Neural progenitor cell (in vitro differentiated cells): ENCODE measurements around the gene ATXN8OS. TPM values are rescaled to one million over a fixed set of nuclear protein-coding genes. Genes with fewer than 3 reads are reported as not detected.
A peak's percentile ranks its signal among the peaks of the same experiment; 100 is the strongest.

Experiments used
- DNase-seq: peaks from one replicate; pipeline ENCODE4 v3.0.0-alpha.2; 2016; ENCODE audit warnings: low spot score
- H2AFZ ChIP-seq: fragments of 200-600 bp; sonication (generic); replicated peaks from 2 replicates; pipeline ENCODE4 v1.6.1; 2016; ENCODE audit warnings: antibody characterized with exemption
- H3F3A ChIP-seq: fragments of 200-600 bp; sonication (generic); 2 replicates; pipeline ENCODE4 v1.6.1; 2016; ENCODE audit warnings: antibody characterized with exemption, low read depth
- H3K27ac ChIP-seq: fragments of 200-600 bp; sonication (generic); 2 replicates; pipeline ENCODE4 v1.5.1; 2016; ENCODE audit warnings: mild to moderate bottlenecking
- H3K27me3 ChIP-seq: fragments of 200-600 bp; sonication (generic); 2 replicates; pipeline ENCODE4 v1.6.1; 2016; ENCODE audit warnings: mild to moderate bottlenecking, moderate library complexity
- H3K36me3 ChIP-seq: fragments of 200-600 bp; sonication (generic); 2 replicates; pipeline ENCODE4 v1.5.1; 2016
- H3K4me1 ChIP-seq: fragments of 200-600 bp; sonication (generic); 2 replicates; pipeline ENCODE4 v1.6.1; 2016; ENCODE audit warnings: mixed run types
- H3K4me2 ChIP-seq: fragments of 200-600 bp; sonication (generic); 2 replicates; pipeline ENCODE4 v1.6.1; 2016
- H3K4me3 ChIP-seq: fragments of 200-600 bp; sonication (generic); 2 replicates; pipeline ENCODE4 v1.5.1; 2016
- H3K79me2 ChIP-seq: fragments of 200-600 bp; sonication (generic); 2 replicates; pipeline ENCODE4 v1.6.1; 2016; ENCODE audit warnings: low read depth
- H3K9ac ChIP-seq: fragments of 200-600 bp; sonication (generic); 2 replicates; pipeline ENCODE4 v1.6.1; 2016
- H3K9me3 ChIP-seq: fragments of 200-600 bp; sonication (generic); 2 replicates; pipeline ENCODE4 v1.5.1; 2016; ENCODE audit warnings: low read depth
- H4K20me1 ChIP-seq: fragments of 200-600 bp; sonication (generic); 2 replicates; pipeline ENCODE4 v1.6.1; 2016; ENCODE audit warnings: low read depth
- H3K27ac Mint-ChIP-seq: 3 replicates; pipeline ENCODE4 v1.8.0; 2021; ENCODE audit warnings: mixed read lengths
- H3K27me3 Mint-ChIP-seq: 2 replicates; pipeline ENCODE4 v1.8.0; 2022; ENCODE audit warnings: low read depth, mild to moderate bottlenecking, inconsistent platforms, moderate library complexity, mixed read lengths; ENCODE audit not compliant: insufficient read depth
- H3K36me3 Mint-ChIP-seq: 3 replicates; pipeline ENCODE4 v1.8.0; 2021; ENCODE audit warnings: mixed read lengths
- H3K4me1 Mint-ChIP-seq: 3 replicates; pipeline ENCODE4 v1.8.0; 2021; ENCODE audit warnings: mixed read lengths
- H3K4me3 Mint-ChIP-seq: 3 replicates; pipeline ENCODE4 v1.8.0; 2021; ENCODE audit warnings: mild to moderate bottlenecking, moderate library complexity, mixed read lengths
- H3K9me3 Mint-ChIP-seq: 3 replicates; pipeline ENCODE4 v1.8.0; 2020; ENCODE audit warnings: mixed read lengths
- CTCF ChIP-seq: fragments of 200-600 bp; sonication (generic); IDR thresholded peaks from 2 replicates; pipeline ENCODE4 v1.5.1; 2017; ENCODE audit warnings: antibody characterized with exemption, mild to moderate bottlenecking
- EZH2 ChIP-seq: fragments of 200-600 bp; sonication (generic); IDR thresholded peaks from 2 replicates; pipeline ENCODE4 v1.6.1; 2017; ENCODE audit warnings: antibody characterized with exemption, mild to moderate bottlenecking, moderate library complexity
- EZH2phosphoT487 ChIP-seq: fragments of 200-600 bp; sonication (generic); IDR thresholded peaks from 2 replicates; pipeline ENCODE4 v1.6.1; 2017; ENCODE audit warnings: antibody characterized with exemption
- total RNA-seq: library from RNA; depleted of rRNA; stranded (reverse); fragments of >200 nt; gene quantifications from 2 replicates; pipeline ENCODE4 v1.2.3, GENCODE V29; 2015; ENCODE audit warnings: low replicate concordance

ATXN8OS gene
- total RNA-seq, result not detected in 2 replicates

- Histone ChIP-seq H3K9me3 (no peaks in the 10 kb centered on the region), H3K4me3 (peak within 1 kb of the TSS; percentile 65), H4K20me1 (no peaks in the 10 kb centered on the region), H3F3A (no peaks in the 10 kb centered on the region), H3K4me2 (peak within 1 kb of the TSS; percentile 100), H3K79me2 (no peaks in the 10 kb centered on the region), H3K27ac (no peak within 1 kb of the TSS), H3K4me1 (peaks cover 4% of the 10 kb centered on the region), H3K36me3 (no peaks in the 10 kb centered on the region), H3K9ac (no peak within 1 kb of the TSS), H3K27me3 (peaks cover 76% of the 10 kb centered on the region), H2AFZ (peak within 1 kb of the TSS; percentile 98)
- H3K27me3 Mint-ChIP-seq, result peaks cover 16% of the 10 kb centered on the region
- no peaks in the 10 kb centered on the region for H3K36me3 Mint-ChIP-seq
- peaks cover 2% of the 10 kb centered on the region for H3K4me1 Mint-ChIP-seq
- no peaks in the 10 kb centered on the region for H3K9me3 Mint-ChIP-seq
- H3K27ac Mint-ChIP-seq, result no peak within 1 kb of the TSS
- TF ChIP-seq EZH2 (peak; percentile 78), CTCF (no peak), EZH2phosphoT487 (peak; percentile 83)
- H3K4me3 Mint-ChIP-seq, result peak within 1 kb of the TSS; percentile 88
- peak; percentile 61 for DNase-seq
These were observed at the start of gene ATXN8OS for GRCh38 chr13:70107498-70108281. Gene ATXN8OS, plus strand, starts transcription at chr13:70107826.

- Mint-ChIP-seq H3K27me3 (peaks cover 4% of the 10 kb centered on the region), H3K4me3 (no peak overlapping the region), H3K4me1 (no peaks in the 10 kb centered on the region), H3K36me3 (no peaks in the 10 kb centered on the region), H3K27ac (no peak overlapping the region), H3K9me3 (no peaks in the 10 kb centered on the region)
- TF ChIP-seq EZH2phosphoT487 (no peak), EZH2 (no peak), CTCF (no peak)
- H3K79me2 ChIP-seq, result no peaks in the 10 kb centered on the region
- H3K36me3 ChIP-seq, result no peaks in the 10 kb centered on the region
- no peak overlapping the region for H2AFZ ChIP-seq
- DNase-seq, result no peak
- H4K20me1 ChIP-seq, result no peaks in the 10 kb centered on the region
- no peak overlapping the region for H3K4me2 ChIP-seq
- no peaks in the 10 kb centered on the region for H3K27me3 ChIP-seq
- H3K9ac ChIP-seq, result no peak overlapping the region
- H3K27ac ChIP-seq, result no peak overlapping the region
- H3K9me3 ChIP-seq, result no peaks in the 10 kb centered on the region
- no peaks in the 10 kb centered on the region for H3F3A ChIP-seq
- no peak overlapping the region for H3K4me3 ChIP-seq
- H3K4me1 ChIP-seq, result no peaks in the 10 kb centered on the region
These were observed 27.6 kb upstream of the ATXN8OS start for GRCh38 chr13:70080012-70080411.

- no peaks in the 10 kb centered on the region for H4K20me1 ChIP-seq
- no peaks in the 10 kb centered on the region for H3F3A ChIP-seq
- H2AFZ ChIP-seq, result peak overlapping the region; percentile 7
- H3K4me3 Mint-ChIP-seq, result no peak overlapping the region
- H3K4me2 ChIP-seq, result no peak overlapping the region
- H3K4me1 Mint-ChIP-seq, result peaks cover 3% of the 10 kb centered on the region
- H3K27ac Mint-ChIP-seq, result no peak overlapping the region
- no peaks in the 10 kb centered on the region for H3K4me1 ChIP-seq
- no peaks in the 10 kb centered on the region for H3K9me3 ChIP-seq
- H3K36me3 Mint-ChIP-seq, result no peaks in the 10 kb centered on the region
- H3K9me3 Mint-ChIP-seq, result no peaks in the 10 kb centered on the region
- no peak overlapping the region for H3K27ac ChIP-seq
- no peak for DNase-seq
- no peaks in the 10 kb centered on the region for H3K79me2 ChIP-seq
- H3K27me3 ChIP-seq, result no peaks in the 10 kb centered on the region
- no peaks in the 10 kb centered on the region for H3K27me3 Mint-ChIP-seq
- H3K9ac ChIP-seq, result no peak overlapping the region
- TF ChIP-seq EZH2phosphoT487 (no peak), CTCF (no peak), EZH2 (no peak)
- no peaks in the 10 kb centered on the region for H3K36me3 ChIP-seq
- no peak overlapping the region for H3K4me3 ChIP-seq
These were observed 20.4 kb upstream of the ATXN8OS start for GRCh38 chr13:70087247-70087646.
